H9 (cell line): ENCODE results near the gene SLTM. TPM values are rescaled to one million over a fixed set of nuclear protein-coding genes. Genes with fewer than 3 reads are reported as not detected.

Source experiments
- DNase-seq: peaks from one replicate; pipeline ENCODE4 v3.0.0-alpha.2; 2017
- H2AFZ ChIP-seq: one replicate; pipeline ENCODE4 v1.6.1; 2013; ENCODE audit warnings: mild to moderate bottlenecking, low read length, control low read depth, moderate library complexity
- H2AK5ac ChIP-seq: 2 replicates; pipeline ENCODE4 v1.6.1; 2013; ENCODE audit warnings: low read length, control low read depth, mixed read lengths; ENCODE audit not compliant: insufficient read length
- H2BK120ac ChIP-seq: one replicate; pipeline ENCODE4 v1.6.1; 2013; ENCODE audit warnings: low read depth, mild to moderate bottlenecking, low read length, control low read depth, inconsistent platforms; ENCODE audit not compliant: poor library complexity, severe bottlenecking
- H2BK12ac ChIP-seq: 2 replicates; pipeline ENCODE4 v1.6.1; 2013; ENCODE audit warnings: low read length, control low read depth, mixed read lengths, low read depth; ENCODE audit not compliant: insufficient read length
- H2BK15ac ChIP-seq: 2 replicates; pipeline ENCODE4 v1.6.1; 2013; ENCODE audit warnings: low read depth, low read length, control low read depth
- H2BK20ac ChIP-seq: one replicate; pipeline ENCODE4 v1.6.1; 2013; ENCODE audit warnings: low read depth, mild to moderate bottlenecking, low read length, control low read depth, inconsistent platforms; ENCODE audit not compliant: poor library complexity, severe bottlenecking
- H2BK5ac ChIP-seq: 2 replicates; pipeline ENCODE4 v1.6.1; 2013; ENCODE audit warnings: low read length, control low read depth, mixed read lengths; ENCODE audit not compliant: insufficient read length
- H3K14ac ChIP-seq: 2 replicates; pipeline ENCODE4 v1.6.1; 2013; ENCODE audit warnings: low read length, control low read depth; ENCODE audit not compliant: insufficient read depth
- H3K18ac ChIP-seq: 2 replicates; pipeline ENCODE4 v1.6.1; 2013; ENCODE audit warnings: low read depth, mild to moderate bottlenecking, mixed read lengths, low read length, control low read depth; ENCODE audit not compliant: insufficient read length
- H3K23ac ChIP-seq: 2 replicates; pipeline ENCODE4 v1.6.1; 2013; ENCODE audit warnings: low read length, control low read depth, mixed read lengths, low read depth; ENCODE audit not compliant: insufficient read length
- H3K23me2 ChIP-seq: 2 replicates; pipeline ENCODE4 v1.6.1; 2013; ENCODE audit warnings: low read depth, mild to moderate bottlenecking, mixed read lengths, low read length, control low read depth; ENCODE audit not compliant: insufficient read length, poor library complexity, severe bottlenecking
- H3K27ac ChIP-seq: 2 replicates; pipeline ENCODE4 v1.5.1; 2013; ENCODE audit warnings: low read length, control low read depth, mixed read lengths, low read depth; ENCODE audit not compliant: insufficient read length
- H3K27me3 ChIP-seq: 2 replicates; pipeline ENCODE4 v1.6.1; 2013; ENCODE audit warnings: low read length, control low read depth, inconsistent platforms; ENCODE audit not compliant: insufficient read depth
- H3K4ac ChIP-seq: 2 replicates; pipeline ENCODE4 v1.6.1; 2013; ENCODE audit warnings: low read depth, mild to moderate bottlenecking, control low read depth, inconsistent platforms, low read length, moderate library complexity
- H3K4me1 ChIP-seq: 2 replicates; pipeline ENCODE4 v1.6.1; 2013; ENCODE audit warnings: low read length, control low read depth, inconsistent platforms; ENCODE audit not compliant: insufficient read depth
- H3K4me2 ChIP-seq: 2 replicates; pipeline ENCODE4 v1.6.1; 2013; ENCODE audit warnings: low read length, control low read depth, mixed read lengths; ENCODE audit not compliant: insufficient read length, insufficient read depth
- H3K56ac ChIP-seq: 2 replicates; pipeline ENCODE4 v1.6.1; 2013; ENCODE audit warnings: low read depth, mild to moderate bottlenecking, mixed read lengths, low read length, control low read depth; ENCODE audit not compliant: insufficient read length
- H3K79me1 ChIP-seq: 2 replicates; pipeline ENCODE4 v1.6.1; 2013; ENCODE audit warnings: low read depth, mild to moderate bottlenecking, moderate library complexity, low read length, control low read depth, inconsistent platforms; ENCODE audit not compliant: insufficient read depth, poor library complexity, severe bottlenecking
- H3K79me2 ChIP-seq: 2 replicates; pipeline ENCODE4 v1.6.1; 2013; ENCODE audit warnings: low read length, control low read depth, inconsistent platforms; ENCODE audit not compliant: insufficient read depth
- H3K9ac ChIP-seq: 2 replicates; pipeline ENCODE4 v1.6.1; 2013; ENCODE audit warnings: low read length, control low read depth, mixed read lengths; ENCODE audit not compliant: insufficient read length; ENCODE audit errors: extremely low read depth
- H3K9me3 ChIP-seq: one replicate; pipeline ENCODE4 v1.6.1; 2013; ENCODE audit warnings: low read depth, low read length, inconsistent platforms; ENCODE audit not compliant: control insufficient read depth
- H3T11ph ChIP-seq: one replicate; pipeline ENCODE4 v1.6.1; 2013; ENCODE audit warnings: mild to moderate bottlenecking, low read length, control low read depth, inconsistent platforms
- H4K20me1 ChIP-seq: one replicate; pipeline ENCODE4 v1.6.1; 2013; ENCODE audit not compliant: control insufficient read depth, insufficient read length, insufficient read depth
- H4K5ac ChIP-seq: 2 replicates; pipeline ENCODE4 v1.6.1; 2013; ENCODE audit warnings: low read depth, mild to moderate bottlenecking, mixed read lengths, low read length, control low read depth; ENCODE audit not compliant: insufficient read length
- H4K8ac ChIP-seq: replicated peaks from 2 replicates; pipeline ENCODE4 v1.6.1; 2013; ENCODE audit warnings: low read length, control low read depth, mixed read lengths, low read depth; ENCODE audit not compliant: insufficient read length
- H4K91ac ChIP-seq: 2 replicates; pipeline ENCODE4 v1.6.1; 2013; ENCODE audit warnings: low read depth, mild to moderate bottlenecking, moderate library complexity, mixed read lengths, low read length, control low read depth; ENCODE audit not compliant: insufficient read length
- H3K27ac Mint-ChIP-seq, 3 experiments: 2 replicates in 2 of 3; 3 replicates in 1 of 3; pipeline ENCODE4 v1.8.0; 2020 to 2021; ENCODE audit warnings: mixed read lengths in 3 of 3, mild to moderate bottlenecking in 1 of 3, moderate library complexity in 1 of 3
- H3K27me3 Mint-ChIP-seq: 2 replicates; pipeline ENCODE4 v1.8.0; 2021; ENCODE audit warnings: low read depth, mild to moderate bottlenecking, moderate library complexity, mixed read lengths
- H3K36me3 Mint-ChIP-seq, 3 experiments: 2 replicates in 2 of 3; 3 replicates in 1 of 3; pipeline ENCODE4 v1.8.0; 2020 to 2021; ENCODE audit warnings: low read depth in 3 of 3, mixed read lengths in 3 of 3; ENCODE audit not compliant: insufficient read depth in 1 of 3
- H3K4me1 Mint-ChIP-seq, 2 experiments: 2 replicates each; pipeline ENCODE4 v1.8.0; 2020; ENCODE audit warnings: mixed read lengths in 2 of 2
- H3K4me3 Mint-ChIP-seq, 2 experiments: 2 replicates in 1 of 2; 3 replicates in 1 of 2; pipeline ENCODE4 v1.8.0; 2020 to 2021; ENCODE audit warnings: mild to moderate bottlenecking in 2 of 2, mixed read lengths in 2 of 2, moderate library complexity in 1 of 2
- H3K9me3 Mint-ChIP-seq, 2 experiments: 2 replicates in 1 of 2; 3 replicates in 1 of 2; pipeline ENCODE4 v1.8.0; 2020; ENCODE audit warnings: mild to moderate bottlenecking in 2 of 2, mixed read lengths in 2 of 2, moderate library complexity in 1 of 2
- CTCF ChIP-seq: fragments of 200-600 bp; sonication (generic); conservative IDR thresholded peaks from 3 replicates; pipeline ENCODE4 v1.8.0; 2021; ENCODE audit warnings: antibody characterized with exemption, mild to moderate bottlenecking
- WGBS: extraction: QIAGEN DNeasy Blood & Tissue Kit; methylation state at CpG from one replicate; pipeline ENCODE4 v1.1.7; 2013; ENCODE audit warnings: missing lambda C conversion rate, low lambda C conversion rate, mixed read lengths; ENCODE audit not compliant: insufficient read length; ENCODE audit errors: extremely low coverage; 5-methylcytosine and 5-hydroxymethylcytosine counted together
- total RNA-seq: library from RNA; stranded (reverse); gene quantifications from 2 replicates; pipeline ENCODE4 v1.2.1, GENCODE V29; 2021

Gene SLTM
- total RNA-seq, 1 experiment from 2014 or later = 132 TPM

GRCh38 chr15:58962662-58963565, 29.4 kb upstream of the SLTM start:
- no peak overlapping the region for H2BK20ac ChIP-seq
- DNase-seq = no peak
- H4K8ac ChIP-seq = no peak overlapping the region
- H2BK120ac ChIP-seq = no peak overlapping the region
- no peak overlapping the region for H2BK15ac ChIP-seq
- TF ChIP-seq CTCF = no peak
- Mint-ChIP-seq H3K27ac (no peak overlapping the region), H3K27me3 (no peaks in the 10 kb centered on the region), H3K4me3 (no peak overlapping the region), H3K36me3 (no peaks in the 10 kb centered on the region), H3K4me1 (no peaks in the 10 kb centered on the region), H3K9me3 (no peaks in the 10 kb centered on the region)
- no peaks in the 10 kb centered on the region for H3K23me2 ChIP-seq
- no peak overlapping the region for H3K27ac ChIP-seq
- H3K4ac ChIP-seq = no peak overlapping the region
- H4K91ac ChIP-seq = no peak overlapping the region
- no peaks in the 10 kb centered on the region for H3K27me3 ChIP-seq
- H3K4me2 ChIP-seq = no peak overlapping the region
- no peak overlapping the region for H2AK5ac ChIP-seq
- H4K20me1 ChIP-seq = no peaks in the 10 kb centered on the region
- no peak overlapping the region for H2BK5ac ChIP-seq
- H3K79me2 ChIP-seq = no peaks in the 10 kb centered on the region
- H3K4me1 ChIP-seq = no peaks in the 10 kb centered on the region
- no peak overlapping the region for H3K23ac ChIP-seq
- no peak overlapping the region for H3K56ac ChIP-seq
- no peaks in the 10 kb centered on the region for H3K9me3 ChIP-seq
- WGBS = no CpG with 5 or more reads among the region's 8 CpGs
- H3K14ac ChIP-seq = no peak overlapping the region
- H3T11ph ChIP-seq = no peak overlapping the region
- H3K9ac ChIP-seq = no peak overlapping the region
- no peak overlapping the region for H2AFZ ChIP-seq
- no peaks in the 10 kb centered on the region for H3K79me1 ChIP-seq
- H4K5ac ChIP-seq = no peak overlapping the region
- H2BK12ac ChIP-seq = no peak overlapping the region
- H3K18ac ChIP-seq = no peak overlapping the region
